NB4 (cell line): ENCODE measurements around the gene PRRG4.

ENCODE experiments used
- CTCF ChIP-seq: IDR thresholded peaks from one replicate; pipeline ENCODE4 v1.5.1; 2012; ENCODE audit warnings: low read depth, low read length
- MAX ChIP-seq: IDR thresholded peaks from 2 replicates; pipeline ENCODE4 v1.6.1; 2011; ENCODE audit warnings: low read depth, low read length
- MYC ChIP-seq: IDR thresholded peaks from 2 replicates; pipeline ENCODE4 v1.6.1; 2011; ENCODE audit warnings: low read depth, low read length
- POLR2A ChIP-seq: IDR thresholded peaks from 2 replicates; pipeline ENCODE4 v1.6.1; 2011; ENCODE audit warnings: mild to moderate bottlenecking; ENCODE audit not compliant: insufficient read length; ENCODE audit errors: extremely low read depth

GRCh38 chr11:32833921-32834320 lies 4.2 kb downstream of the PRRG4 start:
- TF ChIP-seq CTCF (no peak), POLR2A (no peak), MAX (no peak), MYC (no peak)
